GM12892 (cell line): Measurements from ENCODE around the gene KCNJ5.

ENCODE experiments used
- DNase-seq: peaks from one replicate; pipeline ENCODE4 v3.0.0; 2011; ENCODE audit not compliant: insufficient read length
- FAIRE-seq: peaks from 2 replicates; lab custom pipeline; 2011; peaks lifted over from hg19 to GRCh38; lab: Jason Lieb, UNC
- POLR2A ChIP-seq: IDR thresholded peaks from 2 replicates; pipeline ENCODE4 v1.6.1; 2011; ENCODE audit warnings: low read depth, low read length, control low read depth
- POLR2AphosphoS5 ChIP-seq: IDR thresholded peaks from 2 replicates; pipeline ENCODE4 v1.6.1; 2011; ENCODE audit warnings: low read depth, low read length, control low read depth
- TAF1 ChIP-seq: IDR thresholded peaks from 2 replicates; pipeline ENCODE4 v1.6.1; 2011; ENCODE audit warnings: low read depth, mild to moderate bottlenecking, control low read depth, low read length, borderline replicate concordance

KCNJ5 gene

DNA sequence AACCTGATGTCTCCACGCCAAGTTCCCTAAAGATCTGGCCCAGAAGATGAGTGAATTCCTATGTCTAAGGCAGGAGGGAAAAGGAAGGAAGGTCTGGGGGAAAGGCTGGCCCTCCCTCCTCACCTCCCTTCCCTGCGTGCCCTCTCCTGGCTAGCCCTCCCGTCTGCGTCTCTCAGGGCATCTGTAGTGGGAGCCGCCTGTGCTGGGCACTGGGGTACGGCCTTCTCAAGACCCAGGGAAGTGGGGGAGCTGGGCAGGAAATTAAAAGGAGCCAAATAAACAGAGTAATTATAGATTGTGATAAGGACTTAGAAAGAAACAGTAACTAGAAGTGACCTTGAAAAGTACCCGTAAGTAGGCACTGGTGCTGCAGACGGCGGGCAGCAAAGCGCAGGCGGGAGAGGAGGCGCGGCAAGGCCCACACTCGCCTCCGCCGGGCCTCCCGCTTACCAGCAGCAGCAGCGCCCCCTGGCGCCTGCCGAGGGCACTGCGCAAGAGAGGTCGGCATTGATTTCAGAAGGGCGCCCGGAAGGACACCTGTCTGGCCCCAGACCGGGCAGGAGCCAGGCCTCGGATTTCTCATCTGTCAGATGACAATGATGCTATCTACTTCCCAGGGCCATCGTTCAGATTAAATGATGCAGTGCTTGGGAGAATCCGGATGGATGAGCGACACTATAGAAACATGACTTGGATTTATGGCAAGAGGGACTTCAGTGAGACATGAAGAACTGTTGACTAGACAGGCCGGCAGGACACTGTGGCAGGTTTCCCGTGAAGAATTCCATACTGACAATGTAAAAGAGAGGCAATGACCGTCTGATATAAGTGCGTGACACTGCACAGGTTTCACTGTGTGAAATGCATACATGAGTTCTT lies 31.4 kb upstream of the KCNJ5 start:
- peak; percentile 96 for FAIRE-seq
- TF ChIP-seq TAF1 (no peak), POLR2A (no peak), POLR2AphosphoS5 (no peak)
- DNase-seq, result peak; percentile 76

- FAIRE-seq (no peak), DNase-seq (no peak)
- TF ChIP-seq TAF1, result no peak
- TF ChIP-seq POLR2A, result no peak
- no peak for TF ChIP-seq POLR2AphosphoS5
Observed at GRCh38 chr11:128860571-128861361, 30.4 kb upstream of the KCNJ5 start.

DNA sequence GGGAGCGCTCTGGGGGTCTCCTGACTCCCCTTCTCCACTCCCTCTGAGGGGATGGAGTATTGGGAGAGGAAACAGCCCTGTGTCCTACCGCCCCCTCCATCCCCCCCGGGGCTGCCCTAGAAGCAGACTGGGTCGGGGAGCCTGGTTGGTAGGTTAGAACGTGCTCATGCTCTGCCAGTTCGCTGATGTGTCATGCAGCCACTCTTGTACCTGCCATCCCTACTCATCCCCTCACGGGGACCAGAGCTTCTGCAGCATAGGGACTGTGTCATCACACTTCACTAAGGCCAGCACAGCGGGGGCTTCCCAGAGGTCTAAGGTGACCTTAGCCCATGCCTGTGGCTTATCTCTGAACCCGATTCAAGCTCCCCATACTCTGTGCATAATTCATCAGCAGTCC lies 28.8 kb upstream of the KCNJ5 start:
- no peak for DNase-seq
- no peak for TF ChIP-seq POLR2A
- TF ChIP-seq TAF1, result no peak
- TF ChIP-seq POLR2AphosphoS5, result no peak
- FAIRE-seq, result no peak

- DNase-seq, result no peak
- no peak for TF ChIP-seq POLR2AphosphoS5
- TF ChIP-seq POLR2A, result no peak
- TF ChIP-seq TAF1, result no peak
- no peak for FAIRE-seq
Observed at GRCh38 chr11:128862908-128863660, 28.1 kb upstream of the KCNJ5 start.

DNA sequence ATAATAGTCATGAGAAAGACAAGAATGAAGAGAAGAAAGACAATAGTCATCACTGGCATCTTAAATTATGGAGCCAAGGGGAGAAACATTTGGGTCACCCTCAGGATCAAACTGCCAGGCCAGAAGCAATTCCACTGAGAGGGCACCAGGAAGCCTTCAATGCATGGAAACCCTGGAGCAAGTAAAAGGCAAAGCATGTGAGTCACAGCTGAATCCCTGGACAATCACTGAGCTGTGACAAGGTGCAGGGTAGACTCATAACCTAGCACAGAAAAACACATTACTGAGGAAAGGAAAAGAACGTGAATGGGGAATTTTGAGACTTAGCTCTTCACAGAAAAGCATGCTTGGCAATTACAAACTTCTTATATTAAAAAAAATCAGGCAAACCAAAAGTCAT lies 25.7 kb upstream of the KCNJ5 start:
- no peak for TF ChIP-seq TAF1
- no peak for TF ChIP-seq POLR2AphosphoS5
- no peak for TF ChIP-seq POLR2A
- no peak for DNase-seq
- no peak for FAIRE-seq

- no peak for DNase-seq
- FAIRE-seq, result peak; percentile 40
- no peak for TF ChIP-seq POLR2AphosphoS5
- no peak for TF ChIP-seq TAF1
- no peak for TF ChIP-seq POLR2A
Observed at GRCh38 chr11:128867277-128867676, 23.9 kb upstream of the KCNJ5 start, which contains the start of gene KCNJ1. Gene KCNJ1 (minus strand): TSS chr11:128867296. CDS start chr11:128840243, 27,053 bp downstream.

DNA sequence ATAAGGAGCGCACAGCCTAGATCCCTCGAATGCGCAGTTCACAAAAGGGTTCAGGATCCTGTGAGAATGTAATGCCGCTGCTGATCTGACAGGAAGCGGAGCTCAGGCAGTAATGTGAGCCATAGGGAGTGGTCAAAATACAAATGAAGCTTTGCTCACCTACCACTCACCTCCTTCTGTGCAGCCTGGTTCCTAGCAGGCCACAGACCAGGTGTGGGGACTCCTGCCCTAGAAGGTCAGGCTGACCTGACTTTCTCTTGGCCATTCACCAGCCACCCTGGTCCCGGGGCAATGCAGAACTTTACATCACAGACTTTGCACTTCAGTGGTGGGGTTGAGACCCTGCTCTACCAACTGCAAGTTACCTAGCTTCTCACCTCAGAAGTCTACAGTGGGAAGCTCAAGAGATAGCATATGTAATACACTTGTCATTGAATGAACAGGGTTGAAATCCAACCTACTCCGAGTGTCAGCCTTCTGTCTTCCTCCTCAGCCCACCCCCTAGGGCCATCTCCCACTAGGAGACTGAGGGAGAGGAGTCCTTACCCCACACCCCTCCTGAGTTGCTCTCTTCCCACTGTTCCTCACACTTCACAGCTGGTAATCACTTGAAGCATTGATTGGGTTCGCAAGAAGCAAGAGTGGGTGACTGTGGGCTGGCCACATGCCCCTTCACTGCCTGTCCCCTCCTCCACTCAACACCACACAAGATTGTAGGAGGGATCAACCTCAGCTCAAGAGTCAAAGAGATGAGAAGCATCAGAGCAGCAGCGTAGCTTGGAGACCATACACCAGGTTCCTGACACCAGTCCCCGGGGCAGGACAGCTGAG lies 22.1 kb upstream of the KCNJ5 start:
- DNase-seq (no peak), FAIRE-seq (no peak)
- TF ChIP-seq TAF1, result no peak
- no peak for TF ChIP-seq POLR2A
- no peak for TF ChIP-seq POLR2AphosphoS5

- TF ChIP-seq TAF1 (no peak), POLR2A (no peak), POLR2AphosphoS5 (no peak)
- FAIRE-seq, result no peak
- no peak for DNase-seq
Observed at GRCh38 chr11:128871168-128871610, 20.0 kb upstream of the KCNJ5 start.

DNA sequence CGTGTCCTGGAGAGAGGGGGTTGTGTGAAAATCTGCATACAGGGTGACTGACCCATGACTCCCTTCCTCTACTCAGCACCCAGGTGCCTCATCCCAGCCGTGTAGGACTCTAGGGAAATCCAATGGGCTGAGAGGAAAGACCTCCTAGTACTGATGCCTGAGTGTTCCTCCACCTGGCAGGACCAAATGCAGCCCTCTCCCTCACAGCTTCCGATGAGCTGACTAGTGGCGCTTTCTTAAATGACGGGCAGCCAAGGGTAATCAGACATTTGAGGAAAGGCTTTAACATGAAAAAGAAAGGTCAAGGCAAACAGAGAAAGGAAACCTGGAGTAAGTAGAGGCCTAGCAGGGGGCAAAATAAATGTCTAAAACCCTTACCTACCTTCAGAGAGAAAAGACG lies 19.1 kb upstream of the KCNJ5 start:
- FAIRE-seq (no peak), DNase-seq (no peak)
- TF ChIP-seq TAF1 (no peak), POLR2AphosphoS5 (no peak), POLR2A (no peak)

GRCh38 chr11:128872594-128872993 lies 18.6 kb upstream of the KCNJ5 start:
- DNase-seq, result no peak
- FAIRE-seq, result no peak
- TF ChIP-seq POLR2AphosphoS5, result no peak
- TF ChIP-seq TAF1, result no peak
- no peak for TF ChIP-seq POLR2A

- no peak for DNase-seq
- peak; percentile 79 for FAIRE-seq
- TF ChIP-seq POLR2A (no peak), TAF1 (no peak), POLR2AphosphoS5 (no peak)
Observed at GRCh38 chr11:128874427-128874826, 16.7 kb upstream of the KCNJ5 start.
